ENCODE measurements around the gene MPZL3.
"Not testable (repeated sequence)": the region's sequence is repeated elsewhere in the genome, so short reads cannot be mapped to it uniquely, and the experiment has no call there.

Gene MPZL3

DNA sequence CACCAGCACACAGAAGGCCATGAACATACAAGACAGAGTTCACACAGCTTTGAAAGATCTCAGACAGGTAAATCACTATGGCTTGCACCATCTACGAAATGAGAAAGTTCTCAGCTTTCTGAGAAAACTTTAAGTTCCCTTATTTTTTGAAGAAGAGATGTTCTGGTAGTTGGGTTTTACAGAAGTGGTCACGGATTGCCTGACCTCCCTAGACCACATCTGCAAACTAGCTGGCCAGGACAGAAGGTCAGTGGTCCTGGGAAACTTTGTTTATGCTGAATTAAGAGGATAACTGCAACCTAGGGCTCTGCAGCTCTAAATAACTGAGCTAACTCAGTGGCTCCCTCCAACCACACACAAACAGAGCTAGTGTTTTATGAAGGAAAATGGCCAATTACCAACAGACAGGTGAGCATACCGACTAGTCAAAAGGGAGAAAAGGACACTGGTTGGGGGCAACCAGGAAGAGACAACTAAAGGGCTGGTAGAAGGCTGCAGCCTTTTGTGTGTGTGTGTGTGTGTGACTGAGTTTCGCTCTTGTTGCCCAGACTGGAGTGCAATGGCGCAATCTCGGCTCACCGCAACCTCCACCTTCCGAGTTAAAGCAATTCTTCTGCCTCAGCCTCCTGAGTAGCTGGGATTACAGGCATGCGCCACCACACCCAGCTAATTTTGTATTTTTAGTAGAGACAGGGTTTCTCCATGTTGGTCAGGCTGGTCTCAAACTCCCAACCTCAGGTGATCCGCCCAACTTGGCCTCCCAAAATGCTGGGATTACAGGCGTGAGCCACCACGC, 67.2 kb downstream of the MPZL3 start:
- DNase-seq (ENCODE audit: low read depth), result no peak

DNA sequence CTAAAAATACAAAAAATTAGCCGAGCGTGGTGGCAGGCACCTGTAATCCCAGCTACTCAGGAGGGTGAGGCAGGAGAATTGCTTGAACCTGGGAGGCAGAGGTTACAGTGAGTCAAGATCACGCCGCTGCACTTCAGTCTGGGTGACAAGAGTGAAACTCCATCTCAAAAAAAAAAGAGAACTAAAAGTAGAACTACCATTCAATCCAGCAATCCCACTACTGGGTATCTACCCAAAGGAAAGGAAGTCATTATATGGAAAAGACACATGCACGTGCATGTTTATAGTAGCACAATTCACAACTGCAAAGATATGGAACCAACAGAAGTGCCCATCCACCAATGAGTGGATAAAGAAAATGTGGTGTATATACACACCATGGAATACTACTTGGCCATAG, 68.5 kb downstream of the MPZL3 start:
- DNase-seq (ENCODE audit: low read depth), result not testable (repeated sequence)

DNA sequence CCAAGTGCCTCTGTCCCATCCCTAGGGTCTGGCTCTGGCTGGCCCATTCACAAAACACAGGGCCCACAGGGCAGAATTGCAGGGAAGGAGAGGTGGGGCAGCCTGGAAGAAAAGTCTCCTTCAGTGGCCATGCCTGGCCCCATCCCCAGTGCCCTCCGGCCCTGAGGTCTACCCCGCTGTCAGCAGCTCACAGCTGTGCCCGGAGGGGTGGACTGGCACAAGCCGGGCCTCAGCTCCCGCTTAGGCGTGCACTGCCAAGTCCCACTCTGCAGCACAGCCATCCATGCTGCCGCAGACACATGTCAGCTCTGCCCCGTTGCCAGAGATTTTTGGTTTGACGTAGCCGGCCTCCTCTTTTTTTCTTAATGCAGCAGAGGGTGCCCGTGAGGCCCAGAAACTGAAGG, 71.9 kb downstream of the MPZL3 start:
- DNase-seq (ENCODE audit: low read depth), result peak; percentile 21

DNA sequence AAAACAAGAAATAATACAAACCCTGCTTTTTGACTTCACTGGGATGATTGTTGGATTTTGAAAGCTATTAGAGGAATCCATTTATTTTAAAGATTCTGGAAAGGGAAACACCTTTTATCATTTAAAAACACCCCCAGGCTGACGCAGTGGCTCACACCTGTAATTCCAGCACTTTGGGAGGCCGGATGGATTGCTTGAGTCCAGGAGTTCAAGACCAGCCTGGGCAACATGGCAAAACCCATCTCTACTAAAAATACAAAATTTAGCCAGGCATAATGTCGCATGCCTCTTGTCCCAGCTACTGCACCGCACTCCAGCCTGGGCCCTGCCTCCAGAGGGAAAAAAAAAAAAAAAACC, 75.4 kb downstream of the MPZL3 start:
- no peak for DNase-seq (ENCODE audit: low read depth)

Measured in iris pigment epithelial cell (primary cell).